HG03442 (cell line): Measurements from ENCODE around the gene ADAMTS5.

Experiments
- ATAC-seq: cut with Tn5 transposase; IDR thresholded peaks from one replicate; pipeline ENCODE4 v1.9.1; 2021; ENCODE audit warnings: mild to moderate bottlenecking, moderate library complexity; ENCODE audit not compliant: unreplicated experiment

ADAMTS5 gene

GRCh38 chr21:26888931-26889330 is 78.0 kb downstream of the ADAMTS5 start:
- no peak for ATAC-seq

GRCh38 chr21:26888256-26888655 is 78.6 kb downstream of the ADAMTS5 start:
- ATAC-seq: no peak

- ATAC-seq: no peak
These were observed 79.6 kb downstream of the ADAMTS5 start for GRCh38 chr21:26887251-26887650.

- ATAC-seq: no peak
These were observed 82.5 kb downstream of the ADAMTS5 start for GRCh38 chr21:26884436-26884835.

- no peak for ATAC-seq
These were observed 83.1 kb downstream of the ADAMTS5 start for GRCh38 chr21:26883768-26884167.

GRCh38 chr21:26881504-26882228 is 85.2 kb downstream of the ADAMTS5 start:
- ATAC-seq: no peak

- no peak for ATAC-seq
These were observed 89.9 kb downstream of the ADAMTS5 start for GRCh38 chr21:26877018-26877417.

- ATAC-seq: no peak
These were observed 92.5 kb downstream of the ADAMTS5 start for GRCh38 chr21:26874347-26874746.
